Liver (tissue), 9 donors: Measurements from ENCODE around the gene C16orf89. TPM values are rescaled to one million over a fixed set of nuclear protein-coding genes. Genes with fewer than 3 reads are reported as not detected.

Experiments used
- DNase-seq: peaks from one replicate; pipeline ENCODE4 v3.0.0-alpha.2; 2017; ENCODE audit warnings: low spot score
- H3K27ac ChIP-seq, 2 donors: one replicate each; pipeline ENCODE4 v1.7.0; 2013; ENCODE audit warnings: inconsistent platforms in 2 of 2, low read length in 2 of 2, control low read depth in 1 of 2, low read depth in 1 of 2, mild to moderate bottlenecking in 1 of 2
- H3K27me3 ChIP-seq, 4 donors: one replicate each; pipeline versions ENCODE4 v1.6.1 to v1.7.0; 2013; ENCODE audit warnings: low read length in 3 of 4, inconsistent platforms in 1 of 4, mild to moderate bottlenecking in 1 of 4, moderate library complexity in 1 of 4; ENCODE audit not compliant: control insufficient read depth in 4 of 4, insufficient read depth in 4 of 4
- H3K36me3 ChIP-seq, 4 donors: one replicate each; pipeline versions ENCODE4 v1.6.1 to v1.7.0; 2013; ENCODE audit warnings: low read length in 3 of 4, mild to moderate bottlenecking in 3 of 4, low read depth in 1 of 4, moderate library complexity in 1 of 4; ENCODE audit not compliant: control insufficient read depth in 4 of 4, insufficient read depth in 3 of 4
- H3K4me1 ChIP-seq, 4 donors: one replicate each; pipeline versions ENCODE4 v1.6.1 to v1.7.0; 2013; ENCODE audit warnings: low read length in 3 of 4, mild to moderate bottlenecking in 3 of 4, moderate library complexity in 1 of 4; ENCODE audit not compliant: control insufficient read depth in 4 of 4, insufficient read depth in 4 of 4
- H3K4me3 ChIP-seq, 3 donors: one replicate each; pipeline versions ENCODE4 v1.6.1 to v1.7.0; 2013; ENCODE audit warnings: low read length in 3 of 3, control low read depth in 1 of 3, low read depth in 1 of 3, mild to moderate bottlenecking in 1 of 3
- H3K9ac ChIP-seq, 2 donors: one replicate each; pipeline ENCODE4 v1.7.0; 2013; ENCODE audit warnings: low read length in 2 of 2, mild to moderate bottlenecking in 2 of 2, moderate library complexity in 2 of 2, control low read depth in 1 of 2, low read depth in 1 of 2
- H3K9me3 ChIP-seq, 4 donors: one replicate each; pipeline versions ENCODE4 v1.6.1 to v1.7.0; 2013; ENCODE audit warnings: low read length in 3 of 4; ENCODE audit not compliant: control insufficient read depth in 4 of 4
- ATF3 ChIP-seq: IDR thresholded peaks from 2 replicates; pipeline ENCODE4 v1.6.1; 2016; ENCODE audit warnings: antibody characterized with exemption
- CTCF ChIP-seq: fragments of 150-350 bp; IDR thresholded peaks from 2 replicates; pipeline ENCODE4 v1.5.1; 2017; ENCODE audit warnings: improper control_type of control experiment, low read depth, low read length; ENCODE audit not compliant: missing input control
- EGR1 ChIP-seq, 2 donors: IDR thresholded peaks; 2 replicates each; pipeline ENCODE4 v1.6.1; 2016 to 2018; ENCODE audit warnings: antibody characterized with exemption in 2 of 2, low read depth in 2 of 2
- FOXA1 ChIP-seq: IDR thresholded peaks from 2 replicates; pipeline ENCODE4 v1.6.1; 2016; ENCODE audit warnings: antibody characterized with exemption
- FOXA2 ChIP-seq: IDR thresholded peaks from 2 replicates; pipeline ENCODE4 v1.6.1; 2016; ENCODE audit warnings: antibody characterized with exemption
- GABPA ChIP-seq, 2 donors: IDR thresholded peaks in 1 of 2; conservative IDR thresholded peaks in 1 of 2; 2 replicates each; pipeline ENCODE4 v1.6.1; 2016; ENCODE audit warnings: antibody characterized with exemption in 2 of 2, mild to moderate bottlenecking in 1 of 2, moderate library complexity in 1 of 2
- HNF4A ChIP-seq, 2 donors: conservative IDR thresholded peaks; 2 replicates each; pipeline ENCODE4 v1.6.1; 2016; ENCODE audit warnings: antibody characterized with exemption in 2 of 2, mild to moderate bottlenecking in 2 of 2
- HNF4G ChIP-seq: IDR thresholded peaks from 2 replicates; pipeline ENCODE4 v1.6.1; 2016; ENCODE audit warnings: antibody characterized with exemption
- JUND ChIP-seq, 2 donors: IDR thresholded peaks; 2 replicates each; pipeline ENCODE4 v1.6.1; 2016; ENCODE audit warnings: antibody characterized with exemption in 2 of 2
- MAX ChIP-seq: IDR thresholded peaks from 2 replicates; pipeline ENCODE4 v1.6.1; 2016; ENCODE audit warnings: antibody characterized with exemption
- NR2F2 ChIP-seq: IDR thresholded peaks from 2 replicates; pipeline ENCODE4 v1.6.1; 2016; ENCODE audit warnings: antibody characterized with exemption
- RAD21 ChIP-seq, 2 donors: IDR thresholded peaks; 2 replicates each; pipeline ENCODE4 v1.6.1; 2016; ENCODE audit warnings: antibody characterized with exemption in 2 of 2, mild to moderate bottlenecking in 2 of 2
- REST ChIP-seq: IDR thresholded peaks from 2 replicates; pipeline ENCODE4 v1.6.1; 2016; ENCODE audit warnings: antibody characterized with exemption, mild to moderate bottlenecking
- RXRA ChIP-seq, 2 donors: IDR thresholded peaks; 2 replicates each; pipeline ENCODE4 v1.6.1; 2017 to 2018; ENCODE audit warnings: antibody characterized with exemption in 2 of 2, mild to moderate bottlenecking in 1 of 2
- SP1 ChIP-seq: IDR thresholded peaks from 2 replicates; pipeline ENCODE4 v1.6.1; 2018; ENCODE audit warnings: antibody characterized with exemption, mild to moderate bottlenecking
- TAF1 ChIP-seq: conservative IDR thresholded peaks from 2 replicates; pipeline ENCODE4 v1.6.1; 2016; ENCODE audit warnings: antibody characterized with exemption, mild to moderate bottlenecking
- YY1 ChIP-seq: IDR thresholded peaks from 2 replicates; pipeline ENCODE4 v1.6.1; 2016; ENCODE audit warnings: antibody characterized with exemption, mild to moderate bottlenecking
- ZBTB33 ChIP-seq: IDR thresholded peaks from 2 replicates; pipeline ENCODE4 v1.6.1; 2016; ENCODE audit warnings: antibody characterized with exemption
- WGBS: extraction: QIAGEN DNeasy Blood & Tissue Kit; methylation state at CpG from one replicate; pipeline ENCODE4 v1.1.7; 2013; 5-methylcytosine and 5-hydroxymethylcytosine counted together
- polyA plus RNA-seq, 2 donors: library from polyadenylated mRNA; stranded (reverse) in 1 of 2; unstranded in 1 of 2; fragments of 200-250 nt in 1 of 2; fragments of >200 nt in 1 of 2; fragmentation: Nextera tagmentation in 1 of 2; extraction: Ambion mirVana in 1 of 2; gene quantifications; one replicate each; pipeline versions ENCODE4 v1.2.1 to v1.2.3, GENCODE V29; 2013 to 2015
- total RNA-seq, 2 donors: library from RNA; depleted of rRNA; stranded (reverse); fragments of >200 nt; gene quantifications; one replicate each; pipeline ENCODE4 v1.2.3, GENCODE V29; 2014
- donor health status: healthy.
- donor health status: healthy.
- donor health status: healthy.
- donor health status: healthy.
- donor health status: healthy.

Gene C16orf89
- total and polyA plus RNA-seq, 4 donors: 0.25 to 0.61 TPM; not detected in 2

- Histone ChIP-seq H3K9me3 (no peaks in the 10 kb centered on the region), H3K9ac (no peak overlapping the region), H3K4me3 (no peak overlapping the region), H3K4me1 (no peaks in the 10 kb centered on the region), H3K27me3 (no peaks in the 10 kb centered on the region), H3K27ac (no peak overlapping the region), H3K36me3 (no peaks in the 10 kb centered on the region)
- no peak for DNase-seq
- 69% methylated on average over 4 of the region's 4 CpGs for WGBS
- TF ChIP-seq RAD21 (IDR thresholded peaks at IDR 0.05) (no peak), RXRA (IDR thresholded peaks at IDR 0.05) (no peak), FOXA1 (no peak), SP1 (no peak), TAF1 (no peak), JUND (IDR thresholded peaks at IDR 0.05) (no peak), NR2F2 (no peak), HNF4G (no peak), EGR1 (IDR thresholded peaks at IDR 0.05; ENCODE audit: low read depth in 2 of 2) (no peak), FOXA2 (no peak), ZBTB33 (no peak), GABPA (IDR thresholded peaks at IDR 0.05 in 1 of 2, conservative IDR thresholded peaks at IDR 0.05 in 1 of 2) (no peak), CTCF (no peak), REST (no peak), MAX (no peak), ATF3 (no peak), HNF4A (conservative IDR thresholded peaks at IDR 0.05) (no peak), YY1 (no peak)
These were observed 54.1 kb downstream of the C16orf89 start for GRCh38 chr16:5011637-5012036.
